GM08714 (cell line): ENCODE data around the gene USP17L5.
"Not testable (repeated sequence)": the region's sequence is repeated elsewhere in the genome, so short reads cannot be mapped to it uniquely, and the experiment has no call there.

Source experiments
- H3K4me3 ChIP-seq: fragments of 200-500 bp; sonication (Bioruptor generic); 2 replicates; pipeline ENCODE4 v1.5.1; 2014; ENCODE audit warnings: mild to moderate bottlenecking, low read length, inconsistent platforms
- ZNF274 ChIP-seq: IDR thresholded peaks from 2 replicates; pipeline ENCODE4 v1.6.1; 2012; ENCODE audit warnings: mild to moderate bottlenecking, low read depth, low read length

Gene USP17L5, protein sequence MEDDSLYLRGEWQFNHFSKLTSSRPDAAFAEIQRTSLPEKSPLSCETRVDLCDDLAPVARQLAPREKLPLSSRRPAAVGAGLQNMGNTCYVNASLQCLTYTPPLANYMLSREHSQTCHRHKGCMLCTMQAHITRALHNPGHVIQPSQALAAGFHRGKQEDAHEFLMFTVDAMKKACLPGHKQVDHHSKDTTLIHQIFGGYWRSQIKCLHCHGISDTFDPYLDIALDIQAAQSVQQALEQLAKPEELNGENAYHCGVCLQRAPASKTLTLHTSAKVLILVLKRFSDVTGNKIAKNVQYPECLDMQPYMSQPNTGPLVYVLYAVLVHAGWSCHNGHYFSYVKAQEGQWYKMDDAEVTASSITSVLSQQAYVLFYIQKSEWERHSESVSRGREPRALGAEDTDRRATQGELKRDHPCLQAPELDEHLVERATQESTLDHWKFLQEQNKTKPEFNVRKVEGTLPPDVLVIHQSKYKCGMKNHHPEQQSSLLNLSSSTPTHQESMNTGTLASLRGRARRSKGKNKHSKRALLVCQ

DNA sequence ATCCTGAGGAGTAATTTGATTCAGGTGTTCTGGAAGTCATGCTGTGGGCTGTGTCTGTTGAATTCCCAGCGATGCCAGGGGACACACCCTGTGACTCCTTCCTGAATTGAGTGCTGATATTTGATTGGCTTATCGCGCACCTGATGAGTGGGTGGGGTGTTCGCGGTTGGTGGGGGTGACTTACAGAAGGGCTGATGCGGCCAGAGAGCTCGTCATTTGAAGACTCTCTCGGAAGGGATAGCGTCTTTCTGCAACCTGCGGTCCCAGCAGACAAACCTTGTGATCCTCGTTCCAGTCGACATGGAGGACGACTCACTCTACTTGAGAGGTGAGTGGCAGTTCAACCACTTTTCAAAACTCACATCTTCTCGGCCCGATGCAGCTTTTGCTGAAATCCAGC, at the start of gene USP17L5:
USP17L5 (plus strand) TSS at position 301 of the 400 bp plus-strand sequence; CDS start at position 301, 0 bp downstream.
- not testable (repeated sequence) for H3K4me3 ChIP-seq

DNA sequence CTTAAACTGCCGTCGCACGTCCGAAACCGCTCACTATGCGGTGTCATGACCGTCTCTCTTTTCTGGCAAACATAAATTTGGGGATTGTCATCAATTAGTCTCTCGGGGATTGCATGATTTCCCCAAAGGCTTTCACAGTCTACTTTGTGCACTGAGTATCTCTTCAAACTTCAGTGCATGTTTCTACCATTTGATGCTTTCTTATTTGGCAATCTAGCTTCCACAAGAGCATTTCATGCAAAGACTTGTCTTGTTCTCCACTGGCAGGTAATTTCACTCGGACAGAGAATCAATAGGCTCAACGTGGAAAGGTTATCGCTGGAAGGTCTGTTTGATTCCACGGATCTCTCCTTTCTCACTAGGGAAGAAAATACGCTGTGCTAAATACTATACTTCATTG, 15.0 kb upstream of the USP17L5 start:
- H3K4me3 ChIP-seq: not testable (repeated sequence)

DNA sequence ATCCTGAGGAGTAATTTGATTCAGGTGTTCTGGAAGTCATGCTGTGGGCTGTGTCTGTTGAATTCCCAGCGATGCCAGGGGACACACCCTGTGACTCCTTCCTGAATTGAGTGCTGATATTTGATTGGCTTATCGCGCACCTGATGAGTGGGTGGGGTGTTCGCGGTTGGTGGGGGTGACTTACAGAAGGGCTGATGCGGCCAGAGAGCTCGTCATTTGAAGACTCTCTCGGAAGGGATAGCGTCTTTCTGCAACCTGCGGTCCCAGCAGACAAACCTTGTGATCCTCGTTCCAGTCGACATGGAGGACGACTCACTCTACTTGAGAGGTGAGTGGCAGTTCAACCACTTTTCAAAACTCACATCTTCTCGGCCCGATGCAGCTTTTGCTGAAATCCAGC, 14.3 kb upstream of the USP17L5 start, which contains the start of gene USP17L24:
USP17L24 (plus strand) TSS at position 301 of the 400 bp plus-strand sequence; CDS start at position 301, 0 bp downstream.
- not testable (repeated sequence) for H3K4me3 ChIP-seq

DNA sequence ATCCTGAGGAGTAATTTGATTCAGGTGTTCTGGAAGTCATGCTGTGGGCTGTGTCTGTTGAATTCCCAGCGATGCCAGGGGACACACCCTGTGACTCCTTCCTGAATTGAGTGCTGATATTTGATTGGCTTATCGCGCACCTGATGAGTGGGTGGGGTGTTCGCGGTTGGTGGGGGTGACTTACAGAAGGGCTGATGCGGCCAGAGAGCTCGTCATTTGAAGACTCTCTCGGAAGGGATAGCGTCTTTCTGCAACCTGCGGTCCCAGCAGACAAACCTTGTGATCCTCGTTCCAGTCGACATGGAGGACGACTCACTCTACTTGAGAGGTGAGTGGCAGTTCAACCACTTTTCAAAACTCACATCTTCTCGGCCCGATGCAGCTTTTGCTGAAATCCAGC, 9.6 kb upstream of the USP17L5 start, which contains the start of gene USP17L25:
USP17L25 (plus strand) TSS at position 301 of the 400 bp plus-strand sequence; CDS start at position 301, 0 bp downstream.
- not testable (repeated sequence) for H3K4me3 ChIP-seq

DNA sequence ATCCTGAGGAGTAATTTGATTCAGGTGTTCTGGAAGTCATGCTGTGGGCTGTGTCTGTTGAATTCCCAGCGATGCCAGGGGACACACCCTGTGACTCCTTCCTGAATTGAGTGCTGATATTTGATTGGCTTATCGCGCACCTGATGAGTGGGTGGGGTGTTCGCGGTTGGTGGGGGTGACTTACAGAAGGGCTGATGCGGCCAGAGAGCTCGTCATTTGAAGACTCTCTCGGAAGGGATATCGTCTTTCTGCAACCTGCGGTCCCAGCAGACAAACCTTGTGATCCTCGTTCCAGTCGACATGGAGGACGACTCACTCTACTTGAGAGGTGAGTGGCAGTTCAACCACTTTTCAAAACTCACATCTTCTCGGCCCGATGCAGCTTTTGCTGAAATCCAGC, 4.8 kb upstream of the USP17L5 start, which contains the start of gene USP17L26:
USP17L26 (plus strand) TSS at position 301 of the 400 bp plus-strand sequence; CDS start at position 301, 0 bp downstream.
- not testable (repeated sequence) for H3K4me3 ChIP-seq

DNA sequence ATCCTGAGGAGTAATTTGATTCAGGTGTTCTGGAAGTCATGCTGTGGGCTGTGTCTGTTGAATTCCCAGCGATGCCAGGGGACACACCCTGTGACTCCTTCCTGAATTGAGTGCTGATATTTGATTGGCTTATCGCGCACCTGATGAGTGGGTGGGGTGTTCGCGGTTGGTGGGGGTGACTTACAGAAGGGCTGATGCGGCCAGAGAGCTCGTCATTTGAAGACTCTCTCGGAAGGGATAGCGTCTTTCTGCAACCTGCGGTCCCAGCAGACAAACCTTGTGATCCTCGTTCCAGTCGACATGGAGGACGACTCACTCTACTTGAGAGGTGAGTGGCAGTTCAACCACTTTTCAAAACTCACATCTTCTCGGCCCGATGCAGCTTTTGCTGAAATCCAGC, 4.6 kb downstream of the USP17L5 start, which contains the start of gene USP17L27:
USP17L27 (plus strand) TSS at position 301 of the 400 bp plus-strand sequence; CDS start at position 301, 0 bp downstream.
- H3K4me3 ChIP-seq: not testable (repeated sequence)

DNA sequence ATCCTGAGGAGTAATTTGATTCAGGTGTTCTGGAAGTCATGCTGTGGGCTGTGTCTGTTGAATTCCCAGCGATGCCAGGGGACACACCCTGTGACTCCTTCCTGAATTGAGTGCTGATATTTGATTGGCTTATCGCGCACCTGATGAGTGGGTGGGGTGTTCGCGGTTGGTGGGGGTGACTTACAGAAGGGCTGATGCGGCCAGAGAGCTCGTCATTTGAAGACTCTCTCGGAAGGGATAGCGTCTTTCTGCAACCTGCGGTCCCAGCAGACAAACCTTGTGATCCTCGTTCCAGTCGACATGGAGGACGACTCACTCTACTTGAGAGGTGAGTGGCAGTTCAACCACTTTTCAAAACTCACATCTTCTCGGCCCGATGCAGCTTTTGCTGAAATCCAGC, 9.4 kb downstream of the USP17L5 start, which contains the start of gene USP17L28:
USP17L28 (plus strand) TSS at position 301 of the 400 bp plus-strand sequence; CDS start at position 301, 0 bp downstream.
- H3K4me3 ChIP-seq: not testable (repeated sequence)

DNA sequence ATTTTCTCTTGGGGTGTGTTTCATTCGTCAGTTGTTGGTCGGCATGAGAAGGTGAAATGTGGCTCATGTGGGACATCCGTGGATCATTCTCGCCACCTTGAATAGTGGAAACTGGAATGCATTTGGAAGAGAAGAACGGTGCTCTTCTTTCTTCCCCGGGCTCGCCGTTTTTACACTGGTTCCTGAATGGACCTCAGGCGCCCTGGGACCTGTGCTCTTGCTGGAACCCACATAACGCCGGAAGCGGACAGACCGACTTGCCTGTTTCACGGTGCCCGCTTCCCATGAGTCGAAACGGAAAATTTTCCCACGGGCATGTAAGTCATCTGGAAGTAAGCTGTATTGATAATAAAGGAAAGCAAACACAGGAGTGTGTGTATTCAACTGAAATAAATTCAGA, 11.7 kb downstream of the USP17L5 start:
- H3K4me3 ChIP-seq: not testable (repeated sequence)

DNA sequence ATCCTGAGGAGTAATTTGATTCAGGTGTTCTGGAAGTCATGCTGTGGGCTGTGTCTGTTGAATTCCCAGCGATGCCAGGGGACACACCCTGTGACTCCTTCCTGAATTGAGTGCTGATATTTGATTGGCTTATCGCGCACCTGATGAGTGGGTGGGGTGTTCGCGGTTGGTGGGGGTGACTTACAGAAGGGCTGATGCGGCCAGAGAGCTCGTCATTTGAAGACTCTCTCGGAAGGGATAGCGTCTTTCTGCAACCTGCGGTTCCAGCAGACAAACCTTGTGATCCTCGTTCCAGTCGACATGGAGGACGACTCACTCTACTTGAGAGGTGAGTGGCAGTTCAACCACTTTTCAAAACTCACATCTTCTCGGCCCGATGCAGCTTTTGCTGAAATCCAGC, 14.1 kb downstream of the USP17L5 start, which contains the start of gene USP17L29:
USP17L29 (plus strand) TSS at position 301 of the 400 bp plus-strand sequence; CDS start at position 301, 0 bp downstream.
- not testable (repeated sequence) for H3K4me3 ChIP-seq

DNA sequence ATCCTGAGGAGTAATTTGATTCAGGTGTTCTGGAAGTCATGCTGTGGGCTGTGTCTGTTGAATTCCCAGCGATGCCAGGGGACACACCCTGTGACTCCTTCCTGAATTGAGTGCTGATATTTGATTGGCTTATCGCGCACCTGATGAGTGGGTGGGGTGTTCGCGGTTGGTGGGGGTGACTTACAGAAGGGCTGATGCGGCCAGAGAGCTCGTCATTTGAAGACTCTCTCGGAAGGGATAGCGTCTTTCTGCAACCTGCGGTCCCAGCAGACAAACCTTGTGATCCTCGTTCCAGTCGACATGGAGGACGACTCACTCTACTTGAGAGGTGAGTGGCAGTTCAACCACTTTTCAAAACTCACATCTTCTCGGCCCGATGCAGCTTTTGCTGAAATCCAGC, 23.6 kb downstream of the USP17L5 start, which contains the start of gene USP17L30:
USP17L30 (plus strand) TSS at position 301 of the 400 bp plus-strand sequence; CDS start at position 301, 0 bp downstream.
- not testable (repeated sequence) for H3K4me3 ChIP-seq

DNA sequence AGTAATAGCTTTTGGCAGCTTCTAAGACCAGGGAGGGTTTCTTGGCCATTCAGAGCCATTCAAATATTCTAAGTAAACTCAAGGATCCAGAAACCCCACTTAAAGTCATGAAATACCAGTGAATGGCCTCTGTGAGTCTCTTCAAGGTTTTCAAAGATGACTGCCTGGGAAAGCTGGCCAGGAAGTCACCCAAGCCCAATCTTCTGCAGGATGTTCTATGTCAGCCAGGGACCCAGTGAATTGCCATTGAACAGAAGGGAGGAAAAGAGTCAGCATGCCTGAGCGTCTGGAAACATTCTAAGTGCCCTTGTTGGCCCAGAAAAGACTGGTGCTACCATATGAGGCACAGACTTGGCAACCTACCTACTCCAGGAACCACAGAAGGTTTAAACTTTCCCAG, 40.7 kb downstream of the USP17L5 start:
- H3K4me3 ChIP-seq: not testable (repeated sequence)

DNA sequence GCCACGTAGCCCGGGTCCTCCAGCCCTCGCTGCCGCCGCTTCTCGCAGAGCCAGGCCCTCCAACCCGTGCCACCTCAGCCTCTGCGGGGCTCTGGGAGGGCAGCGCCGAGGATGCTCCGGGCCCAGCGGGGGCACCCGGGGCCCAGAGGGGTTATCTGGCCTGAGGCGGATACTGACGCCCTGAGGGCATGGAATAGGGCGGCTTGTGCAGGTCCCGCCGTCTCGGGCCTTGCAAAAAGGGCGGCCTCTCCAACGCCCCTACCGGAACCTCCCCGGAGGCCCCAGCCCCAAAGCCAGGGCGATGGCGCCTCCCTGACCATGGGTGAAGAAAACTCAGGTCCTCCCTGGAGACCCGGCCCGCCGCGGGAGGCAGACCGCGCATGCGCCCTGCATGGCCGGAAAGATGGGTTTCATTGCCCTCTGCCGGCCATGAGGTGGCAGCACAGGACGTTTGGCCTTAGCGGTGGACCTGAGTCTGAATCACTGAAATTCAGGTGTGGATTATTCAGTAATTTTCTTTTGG, 41.9 kb downstream of the USP17L5 start:
- peak overlapping the region; percentile 49; the same call in 1 of the 2 replicates for H3K4me3 ChIP-seq

DNA sequence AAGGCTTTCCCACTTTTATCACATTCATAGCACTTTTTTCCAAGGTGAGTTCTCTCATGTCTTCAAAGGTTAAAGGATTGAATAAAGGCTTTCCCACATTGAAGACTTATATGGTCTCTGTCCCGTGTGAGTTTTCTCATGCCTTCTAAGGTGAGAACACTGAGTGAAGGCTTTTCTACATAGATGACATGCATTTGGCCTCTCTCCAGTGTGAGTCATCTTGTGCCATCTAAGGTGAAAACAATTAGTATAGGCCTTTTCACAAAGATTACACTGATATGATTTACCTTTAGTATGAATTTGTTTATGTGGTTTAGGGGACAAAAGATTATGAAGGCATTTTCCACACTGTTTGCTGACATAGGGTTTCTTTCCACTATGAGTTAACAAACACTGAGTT, 44.9 kb downstream of the USP17L5 start:
- no peak overlapping the region for H3K4me3 ChIP-seq
- no peak for TF ChIP-seq ZNF274

DNA sequence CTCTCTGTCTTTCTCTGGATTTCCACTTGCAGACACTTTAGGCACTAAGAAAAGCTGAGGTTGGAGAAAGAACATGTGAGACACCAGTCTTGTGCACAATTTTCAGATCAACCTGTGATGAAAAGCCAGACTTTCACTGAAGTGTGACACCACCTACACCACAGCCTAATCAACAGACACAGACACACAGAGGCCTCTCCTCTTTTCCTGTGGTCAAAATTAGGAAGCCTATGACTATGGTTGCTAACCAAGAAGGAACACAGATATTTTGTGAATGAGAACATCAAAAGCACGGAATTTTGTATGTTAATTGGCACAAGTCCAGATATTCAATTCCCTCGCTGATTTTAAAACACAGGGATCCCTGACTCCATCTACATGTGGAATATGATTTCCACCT, 49.8 kb downstream of the USP17L5 start:
- not testable (repeated sequence) for H3K4me3 ChIP-seq
